T-helper 17 cell (primary cell): ENCODE measurements around the gene SEMA6D. TPM values are rescaled to one million over a fixed set of nuclear protein-coding genes. Genes with fewer than 3 reads are reported as not detected.

ENCODE experiments used
- ATAC-seq: fragments of 150-1000 bp; cut with Tn5 transposase; 2 replicates; pipeline ENCODE4 v1.10.0; 2021; ENCODE audit warnings: mild to moderate bottlenecking, moderate library complexity
- DNase-seq, 3 donors: peaks; one replicate each; pipeline versions ENCODE4 v3.0.0 to v3.0.0-alpha.2; 2020 to 2021
- H3K9me3 ChIP-seq: one replicate; pipeline ENCODE4 v1.7.0; 2013; ENCODE audit warnings: low read length, mild to moderate bottlenecking; ENCODE audit not compliant: control insufficient read depth, poor library complexity, severe bottlenecking
- H3K27ac Mint-ChIP-seq: one replicate; pipeline ENCODE4 v1.8.0; 2022; ENCODE audit warnings: mild to moderate bottlenecking, moderate library complexity, mixed read lengths
- H3K27me3 Mint-ChIP-seq: one replicate; pipeline ENCODE4 v1.8.0; 2022; ENCODE audit warnings: mixed read lengths
- H3K36me3 Mint-ChIP-seq: one replicate; pipeline ENCODE4 v1.8.0; 2022; ENCODE audit warnings: low read depth, mixed read lengths
- H3K4me1 Mint-ChIP-seq: one replicate; pipeline ENCODE4 v1.8.0; 2022; ENCODE audit warnings: mild to moderate bottlenecking, mixed read lengths
- H3K4me3 Mint-ChIP-seq: one replicate; pipeline ENCODE4 v1.8.0; 2022; ENCODE audit warnings: mild to moderate bottlenecking, moderate library complexity, mixed read lengths
- total RNA-seq, 4 donors: library from RNA in 2 of 4; stranded (reverse) in 2 of 4; gene quantifications; one replicate each; pipeline ENCODE4 v1.2.3 and lab custom pipeline; 2022 to 2026

SEMA6D gene
- total RNA-seq, 2 donors from 2014 or later: not detected

DNA sequence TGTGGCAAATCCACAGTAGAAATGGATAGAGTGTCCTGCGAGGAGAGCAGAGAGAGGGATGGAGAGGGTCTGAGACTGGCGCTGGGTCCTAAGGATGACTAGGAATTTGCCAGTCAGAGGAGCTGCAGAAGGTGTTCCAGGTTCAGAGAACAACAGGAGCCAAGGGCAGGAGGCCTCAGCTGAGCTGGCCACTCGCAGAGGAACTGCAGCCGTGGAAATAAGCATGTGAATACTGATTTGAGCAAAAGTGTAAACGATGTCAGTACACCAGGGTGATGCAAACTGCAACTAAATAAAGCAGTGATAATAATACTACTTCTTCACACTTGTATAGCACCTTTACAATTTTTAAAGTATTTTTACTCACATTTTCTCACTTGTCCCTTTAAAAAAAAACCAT lies 24.6 kb downstream of the SEMA6D start:
- no peak for DNase-seq
- Mint-ChIP-seq H3K27ac (no peak overlapping the region), H3K27me3 (no peaks in the 10 kb centered on the region), H3K4me1 (no peaks in the 10 kb centered on the region), H3K4me3 (no peak overlapping the region), H3K36me3 (no peaks in the 10 kb centered on the region)
- H3K9me3 ChIP-seq: no peaks in the 10 kb centered on the region
- no peak for ATAC-seq

GRCh38 chr15:47742334-47742733 lies 25.0 kb downstream of the SEMA6D start:
- H3K4me1 Mint-ChIP-seq: no peaks in the 10 kb centered on the region
- H3K27ac Mint-ChIP-seq: no peak overlapping the region
- H3K27me3 Mint-ChIP-seq: no peaks in the 10 kb centered on the region
- H3K4me3 Mint-ChIP-seq: no peak overlapping the region
- ATAC-seq (no peak), DNase-seq (no peak)
- H3K36me3 Mint-ChIP-seq: no peaks in the 10 kb centered on the region
- no peaks in the 10 kb centered on the region for H3K9me3 ChIP-seq

DNA sequence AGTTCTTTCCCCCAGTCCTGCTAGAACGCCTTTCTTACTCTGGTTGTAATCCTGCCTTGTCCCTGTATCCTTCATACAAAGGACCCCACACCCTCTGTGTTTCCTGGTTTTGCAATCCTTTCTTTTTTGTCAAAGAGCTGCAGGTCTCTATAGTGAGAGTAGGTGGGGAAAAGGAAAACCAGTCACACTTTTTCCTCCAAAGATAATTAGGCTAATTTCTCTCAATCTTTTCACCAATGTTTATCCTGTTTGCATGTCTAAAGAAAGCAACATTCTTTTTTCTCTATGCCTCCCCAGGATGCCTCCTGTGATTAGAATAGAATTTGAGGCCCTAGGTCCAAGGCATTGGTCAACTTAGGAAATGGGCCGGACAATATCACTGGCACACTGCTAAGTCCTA lies 25.4 kb downstream of the SEMA6D start:
- no peaks in the 10 kb centered on the region for H3K27me3 Mint-ChIP-seq
- DNase-seq: no peak
- no peak for ATAC-seq

DNA sequence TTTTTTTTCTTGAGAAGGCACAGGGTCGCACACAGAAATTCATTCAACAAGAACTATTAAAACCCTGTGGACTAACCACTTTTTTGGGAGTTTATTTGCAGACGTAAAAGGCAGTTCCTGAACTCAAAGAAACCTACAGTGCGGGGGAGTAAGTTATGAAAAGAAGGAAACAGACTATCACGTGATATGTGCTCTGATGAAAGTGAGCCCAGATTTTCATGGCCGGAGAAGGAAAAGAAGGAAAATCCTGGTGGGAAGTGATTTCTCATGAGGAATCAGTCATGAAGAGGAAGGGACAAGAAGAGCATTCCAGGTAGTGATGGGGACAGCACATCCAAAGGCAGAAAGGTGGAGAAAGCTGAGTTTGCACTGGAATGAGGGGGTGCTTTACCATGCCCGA lies 26.1 kb downstream of the SEMA6D start:
- H3K4me1 Mint-ChIP-seq: no peaks in the 10 kb centered on the region
- no peaks in the 10 kb centered on the region for H3K36me3 Mint-ChIP-seq
- no peak overlapping the region for H3K4me3 Mint-ChIP-seq
- no peak for ATAC-seq
- H3K27me3 Mint-ChIP-seq: no peaks in the 10 kb centered on the region
- H3K9me3 ChIP-seq: no peaks in the 10 kb centered on the region
- no peak for DNase-seq
- H3K27ac Mint-ChIP-seq: no peak overlapping the region

More for the DNA sequence above, 25.4 kb downstream of the SEMA6D start:
- no peaks in the 10 kb centered on the region for H3K9me3 ChIP-seq
- no peak overlapping the region for H3K27ac Mint-ChIP-seq
- H3K4me3 Mint-ChIP-seq: no peak overlapping the region
- H3K36me3 Mint-ChIP-seq: no peaks in the 10 kb centered on the region
- H3K4me1 Mint-ChIP-seq: no peaks in the 10 kb centered on the region

GRCh38 chr15:47743886-47744285 lies 26.6 kb downstream of the SEMA6D start:
- H3K9me3 ChIP-seq: no peaks in the 10 kb centered on the region
- H3K4me1 Mint-ChIP-seq: no peaks in the 10 kb centered on the region
- no peaks in the 10 kb centered on the region for H3K36me3 Mint-ChIP-seq
- ATAC-seq (no peak), DNase-seq (no peak)
- no peak overlapping the region for H3K27ac Mint-ChIP-seq
- no peak overlapping the region for H3K4me3 Mint-ChIP-seq
- H3K27me3 Mint-ChIP-seq: no peaks in the 10 kb centered on the region

- Mint-ChIP-seq H3K4me3 (no peak overlapping the region), H3K27ac (no peak overlapping the region), H3K4me1 (no peaks in the 10 kb centered on the region), H3K27me3 (no peaks in the 10 kb centered on the region), H3K36me3 (no peaks in the 10 kb centered on the region)
- no peaks in the 10 kb centered on the region for H3K9me3 ChIP-seq
- ATAC-seq (no peak), DNase-seq (no peak)
Measured at GRCh38 chr15:47744496-47744895, 27.2 kb downstream of the SEMA6D start.

- Mint-ChIP-seq H3K4me1 (no peaks in the 10 kb centered on the region), H3K36me3 (no peaks in the 10 kb centered on the region), H3K27ac (no peak overlapping the region), H3K27me3 (no peaks in the 10 kb centered on the region), H3K4me3 (no peak overlapping the region)
- ATAC-seq (no peak), DNase-seq (no peak)
- no peaks in the 10 kb centered on the region for H3K9me3 ChIP-seq
Measured at GRCh38 chr15:47744973-47745372, 27.7 kb downstream of the SEMA6D start.

- Mint-ChIP-seq H3K27me3 (no peaks in the 10 kb centered on the region), H3K4me1 (no peaks in the 10 kb centered on the region), H3K27ac (no peak overlapping the region), H3K4me3 (no peak overlapping the region), H3K36me3 (no peaks in the 10 kb centered on the region)
- DNase-seq (no peak), ATAC-seq (no peak)
- no peaks in the 10 kb centered on the region for H3K9me3 ChIP-seq
Measured at GRCh38 chr15:47746516-47746915, 29.2 kb downstream of the SEMA6D start.

DNA sequence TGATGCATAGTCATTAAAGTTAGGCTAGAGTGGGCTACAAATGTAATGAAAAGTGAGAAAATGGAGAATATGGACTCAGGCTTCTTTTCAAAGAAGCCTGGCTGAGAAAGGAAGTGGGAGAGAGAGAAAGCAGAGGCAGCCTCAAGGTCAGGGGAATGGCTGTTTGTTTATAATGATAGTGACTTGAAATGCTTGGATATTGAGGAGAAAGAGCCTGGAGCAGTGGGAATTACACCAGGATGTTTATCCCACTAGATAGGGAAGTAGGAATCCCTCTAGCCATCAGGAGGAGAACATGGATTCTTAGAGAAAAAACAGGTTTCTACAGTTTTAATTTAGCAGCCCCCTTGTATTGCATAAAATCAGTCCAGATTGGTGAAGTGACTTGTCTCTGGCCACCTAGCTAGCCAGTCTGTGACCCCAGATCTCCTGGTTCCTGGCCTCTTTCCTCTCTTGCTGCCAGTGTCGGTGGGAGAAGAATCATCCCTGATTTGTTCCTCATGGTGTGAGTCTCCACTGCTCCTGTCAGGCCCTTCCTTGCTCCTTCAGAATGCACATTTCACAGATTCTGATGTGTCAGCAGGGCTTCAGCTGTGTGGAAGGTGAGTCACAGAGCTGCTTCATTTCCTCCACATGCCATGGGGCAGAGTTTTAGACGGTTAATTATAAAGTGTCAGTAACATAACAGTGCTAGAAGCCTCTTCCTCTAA lies 32.9 kb downstream of the SEMA6D start:
- Mint-ChIP-seq H3K36me3 (no peaks in the 10 kb centered on the region), H3K4me3 (no peak overlapping the region), H3K27me3 (no peaks in the 10 kb centered on the region), H3K27ac (no peak overlapping the region), H3K4me1 (no peaks in the 10 kb centered on the region)
- DNase-seq (no peak), ATAC-seq (no peak)
- no peaks in the 10 kb centered on the region for H3K9me3 ChIP-seq

GRCh38 chr15:47750740-47751262 lies 33.5 kb downstream of the SEMA6D start:
- no peak for DNase-seq
- no peaks in the 10 kb centered on the region for H3K4me1 Mint-ChIP-seq

GRCh38 chr15:47753591-47753990 lies 36.3 kb downstream of the SEMA6D start:
- no peaks in the 10 kb centered on the region for H3K9me3 ChIP-seq
- Mint-ChIP-seq H3K4me3 (no peak overlapping the region), H3K27me3 (no peaks in the 10 kb centered on the region), H3K27ac (no peak overlapping the region), H3K4me1 (no peaks in the 10 kb centered on the region), H3K36me3 (no peaks in the 10 kb centered on the region)
- no peak for DNase-seq
- ATAC-seq: no peak

More at GRCh38 chr15:47750740-47751262, 33.5 kb downstream of the SEMA6D start:
- no peak for ATAC-seq
- Mint-ChIP-seq H3K4me3 (no peak overlapping the region), H3K27ac (no peak overlapping the region), H3K36me3 (no peaks in the 10 kb centered on the region), H3K27me3 (no peaks in the 10 kb centered on the region)
- no peaks in the 10 kb centered on the region for H3K9me3 ChIP-seq

GRCh38 chr15:47754312-47754711 lies 37.0 kb downstream of the SEMA6D start:
- Mint-ChIP-seq H3K36me3 (no peaks in the 10 kb centered on the region), H3K27ac (no peak overlapping the region), H3K4me1 (no peaks in the 10 kb centered on the region), H3K4me3 (no peak overlapping the region), H3K27me3 (no peaks in the 10 kb centered on the region)
- ATAC-seq (no peak), DNase-seq (no peak)
- no peaks in the 10 kb centered on the region for H3K9me3 ChIP-seq

- Mint-ChIP-seq H3K36me3 (no peaks in the 10 kb centered on the region), H3K27ac (no peak overlapping the region), H3K4me3 (no peak overlapping the region), H3K4me1 (no peaks in the 10 kb centered on the region), H3K27me3 (no peaks in the 10 kb centered on the region)
- DNase-seq (no peak), ATAC-seq (no peak)
- no peaks in the 10 kb centered on the region for H3K9me3 ChIP-seq
Measured at GRCh38 chr15:47755941-47756340, 38.6 kb downstream of the SEMA6D start.

DNA sequence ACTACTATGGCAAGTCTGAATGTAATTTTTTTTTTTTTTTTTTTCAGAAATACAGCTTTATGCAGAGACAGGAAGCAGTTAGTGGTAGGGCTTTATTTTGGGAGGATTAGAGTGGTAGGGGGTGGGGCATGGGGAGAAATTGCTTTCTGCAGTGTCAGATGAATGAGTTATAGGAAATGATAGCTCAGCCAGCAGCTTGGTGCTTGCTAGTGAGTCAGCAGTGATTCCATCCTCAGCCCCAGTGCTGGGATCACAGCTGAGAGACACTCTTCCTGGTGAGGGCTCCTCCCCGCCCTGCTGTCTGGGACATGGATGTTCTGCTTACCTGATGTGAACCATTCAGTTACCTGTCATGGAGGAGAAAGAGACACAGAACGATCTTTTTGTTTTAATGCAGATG lies 39.6 kb downstream of the SEMA6D start:
- Mint-ChIP-seq H3K36me3 (no peaks in the 10 kb centered on the region), H3K27me3 (no peaks in the 10 kb centered on the region), H3K4me1 (no peaks in the 10 kb centered on the region), H3K27ac (no peak overlapping the region), H3K4me3 (no peak overlapping the region)
- no peak for ATAC-seq
- H3K9me3 ChIP-seq: no peaks in the 10 kb centered on the region
- DNase-seq: no peak
